HEK293 (cell line): Measurements from ENCODE around the gene RTL1.

Source experiments
- CTCF ChIP-seq: fragments of 450-650 bp; formaldehyde crosslinking; IDR thresholded peaks from 2 replicates; pipeline ENCODE4 v1.5.1; 2016; ENCODE audit warnings: missing biosample characterization, missing genetic modification characterization
- MEIS1 ChIP-seq: sonication (generic); formaldehyde crosslinking; IDR thresholded peaks from 2 replicates; pipeline ENCODE4 v1.8.1; 2022; ENCODE audit warnings: missing genetic modification reagents, mild to moderate bottlenecking, borderline replicate concordance
- ZEB2 ChIP-seq: fragments of 450-650 bp; formaldehyde crosslinking; IDR thresholded peaks from 2 replicates; pipeline ENCODE4 v1.5.1; 2016; ENCODE audit warnings: missing biosample characterization, missing genetic modification characterization
- ZNF132 ChIP-seq: fragments of 450-650 bp; formaldehyde crosslinking; IDR thresholded peaks from 2 replicates; pipeline ENCODE4 v1.5.1; 2017; ENCODE audit warnings: missing biosample characterization, missing genetic modification characterization, borderline replicate concordance
- ZNF24 ChIP-seq: fragments of 450-650 bp; formaldehyde crosslinking; IDR thresholded peaks from 2 replicates; pipeline ENCODE4 v1.5.1; 2016; ENCODE audit warnings: missing biosample characterization, missing genetic modification characterization
- ZNF449 ChIP-seq: fragments of 450-650 bp; formaldehyde crosslinking; IDR thresholded peaks from 2 replicates; pipeline ENCODE4 v1.5.1; 2017; ENCODE audit warnings: missing biosample characterization, mild to moderate bottlenecking, missing genetic modification characterization, moderate library complexity
- ZNF639 ChIP-seq: fragments of 450-650 bp; formaldehyde crosslinking; IDR thresholded peaks from 2 replicates; pipeline ENCODE4 v1.5.1; 2016; ENCODE audit warnings: missing biosample characterization, missing genetic modification characterization
- ZNF707 ChIP-seq: fragments of 450-650 bp; formaldehyde crosslinking; IDR thresholded peaks from 2 replicates; pipeline ENCODE4 v1.5.1; 2016; ENCODE audit warnings: missing biosample characterization, missing genetic modification characterization

GRCh38 chr14:100841761-100842403 lies 61.6 kb downstream of the RTL1 start:
- TF ChIP-seq ZEB2, result no peak
- TF ChIP-seq ZNF707 (tag by site-specific recombination), result no peak
- no peak for TF ChIP-seq MEIS1 (CRISPR knock-in tag)
- TF ChIP-seq CTCF (tag by site-specific recombination), result no peak
- no peak for TF ChIP-seq ZNF449
- no peak for TF ChIP-seq ZNF132 (tag by site-specific recombination)
- TF ChIP-seq ZNF24 (tag by site-specific recombination), result no peak
- TF ChIP-seq ZNF639 (tag by site-specific recombination), result no peak
